Activated CD4-positive, CD25-positive, alpha-beta regulatory T cell (primary cell): ENCODE results near the gene PPAN.

Source experiments
- DNase-seq, 4 experiments: peaks; one replicate each; lab custom pipeline; 2025; lab: John Stamatoyannopoulos, UW

PPAN gene

DNA sequence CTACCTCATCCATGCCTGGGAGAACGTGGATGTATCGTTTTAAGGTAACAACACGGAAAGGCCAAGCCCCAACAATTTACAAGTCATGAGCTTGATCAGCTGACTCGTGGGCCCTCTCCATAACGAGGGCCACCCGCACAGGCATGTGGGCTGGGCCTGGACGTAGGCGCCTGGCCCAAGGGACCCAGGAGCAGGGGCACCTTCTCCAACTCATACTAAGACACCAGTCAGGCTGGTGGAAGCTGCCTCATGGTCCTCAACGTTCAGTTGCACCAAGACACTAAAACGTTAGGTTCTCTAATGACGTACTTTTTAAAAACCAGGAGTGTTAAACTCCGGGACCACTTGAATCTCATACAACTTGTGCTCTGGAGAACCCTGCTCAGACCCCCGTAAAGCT lies 35.3 kb downstream of the PPAN start:
- no peak for DNase-seq

DNA sequence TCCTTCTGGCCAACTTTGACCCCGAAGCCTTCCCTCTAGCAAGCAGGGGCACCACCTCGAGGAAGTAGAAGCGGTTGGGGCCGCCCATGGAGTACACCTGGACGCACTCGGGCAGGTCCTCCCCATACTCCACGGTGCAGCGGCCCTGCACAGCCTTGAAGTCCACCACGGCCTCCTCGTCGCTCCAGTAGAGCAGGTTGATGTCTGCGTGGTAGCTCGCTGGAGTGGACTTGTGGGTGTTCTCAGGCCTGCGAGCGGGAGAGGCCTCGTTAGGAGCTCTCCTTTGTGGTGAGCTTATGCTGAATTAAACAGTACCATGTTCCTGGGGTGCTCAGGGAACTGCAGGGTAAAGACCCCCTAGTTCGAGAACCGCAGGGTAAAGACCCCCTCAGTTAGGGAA lies 35.8 kb downstream of the PPAN start:
- no peak for DNase-seq

DNA sequence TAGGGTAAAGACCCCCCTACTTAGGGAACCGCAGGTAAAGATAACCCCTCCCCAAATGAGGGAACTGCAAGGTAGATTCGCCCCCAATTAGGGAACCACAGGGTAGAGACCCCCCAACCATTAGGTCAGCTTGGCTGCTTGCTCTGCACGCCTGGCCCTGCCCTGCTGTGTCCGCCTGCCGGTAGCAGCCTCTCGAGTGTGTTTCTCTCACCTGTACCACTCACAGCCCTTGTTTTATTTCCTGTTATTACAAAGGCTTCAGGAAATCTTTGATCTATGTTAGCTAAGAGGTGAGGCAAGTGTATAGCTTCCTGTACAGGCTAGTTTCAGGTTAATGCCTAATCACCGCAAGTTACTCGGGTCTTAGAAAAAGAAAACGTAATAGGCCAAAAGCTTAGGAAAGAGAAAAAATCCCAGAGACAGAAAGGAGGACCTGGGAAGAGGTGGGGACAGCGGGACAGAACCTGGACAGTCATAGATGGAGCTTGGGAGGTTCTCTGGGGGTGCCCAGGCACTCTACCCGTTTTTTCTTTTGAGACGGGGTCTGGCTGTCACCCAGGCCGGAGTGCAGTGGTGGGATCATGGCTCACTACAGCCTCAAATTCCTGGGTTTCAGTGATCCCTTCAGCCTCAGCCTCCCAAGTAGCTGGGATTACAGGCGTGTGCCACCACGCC lies 36.7 kb downstream of the PPAN start:
- peak in 2 of 4 experiments; percentile 39 to 45 for DNase-seq

DNA sequence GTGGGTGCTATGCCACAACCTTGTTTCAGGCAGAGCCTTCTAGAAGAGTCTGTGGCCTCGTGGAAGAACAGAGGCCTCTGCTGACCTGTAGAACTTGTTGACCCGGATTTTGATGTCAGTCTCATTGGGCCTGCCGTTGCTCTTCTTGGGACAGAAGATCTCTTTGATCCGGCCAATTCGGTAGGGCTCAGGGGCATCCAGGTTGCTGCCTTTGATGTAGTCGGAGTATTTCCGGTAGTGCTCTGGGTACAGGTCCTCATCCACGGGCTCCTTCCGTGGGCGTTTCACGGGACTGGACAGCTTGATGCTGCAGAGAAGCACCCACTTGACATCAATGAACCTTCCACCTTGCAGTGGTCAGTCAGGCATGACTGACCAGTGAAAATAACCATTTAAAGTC lies 37.5 kb downstream of the PPAN start:
- no peak for DNase-seq

DNA sequence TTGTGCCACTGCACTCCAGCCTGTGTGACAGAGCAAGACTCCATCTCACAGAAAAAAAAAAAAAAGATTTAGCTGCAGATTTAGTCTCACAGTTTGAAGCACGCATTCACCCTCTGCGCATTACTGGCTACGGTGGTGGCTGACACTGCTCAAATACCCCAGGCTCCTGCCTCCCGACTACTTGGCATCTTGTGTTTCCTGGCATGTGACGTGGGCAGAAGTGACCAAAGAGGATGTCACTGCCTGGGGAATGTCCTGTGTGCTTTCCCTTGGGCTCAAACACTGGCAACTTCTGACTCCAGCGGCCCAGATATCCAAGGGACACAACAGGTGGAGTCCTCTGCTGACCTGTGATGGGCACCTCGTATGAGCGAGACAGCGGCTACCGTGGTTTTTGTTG lies 38.2 kb downstream of the PPAN start:
- DNase-seq, result no peak

DNA sequence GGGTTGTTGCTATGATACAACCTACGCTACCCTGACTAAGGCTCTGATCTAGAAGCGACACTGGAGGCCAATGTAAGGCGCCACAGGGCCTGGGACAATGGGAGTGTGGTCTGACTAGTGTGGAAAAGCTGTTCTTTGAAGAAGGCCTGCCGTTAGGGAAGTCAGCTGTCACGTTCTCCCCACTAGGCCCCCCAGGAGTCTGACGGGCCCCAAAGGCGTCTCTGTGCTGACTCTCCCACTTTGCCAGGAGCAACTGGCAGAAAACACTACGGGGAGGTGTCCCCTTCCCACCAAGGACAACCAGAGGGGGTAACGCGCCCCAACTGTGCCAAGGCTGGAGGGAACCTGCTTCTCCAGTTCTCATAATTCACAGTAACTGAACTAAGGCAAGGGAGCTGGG lies 38.9 kb downstream of the PPAN start:
- DNase-seq, result no peak

DNA sequence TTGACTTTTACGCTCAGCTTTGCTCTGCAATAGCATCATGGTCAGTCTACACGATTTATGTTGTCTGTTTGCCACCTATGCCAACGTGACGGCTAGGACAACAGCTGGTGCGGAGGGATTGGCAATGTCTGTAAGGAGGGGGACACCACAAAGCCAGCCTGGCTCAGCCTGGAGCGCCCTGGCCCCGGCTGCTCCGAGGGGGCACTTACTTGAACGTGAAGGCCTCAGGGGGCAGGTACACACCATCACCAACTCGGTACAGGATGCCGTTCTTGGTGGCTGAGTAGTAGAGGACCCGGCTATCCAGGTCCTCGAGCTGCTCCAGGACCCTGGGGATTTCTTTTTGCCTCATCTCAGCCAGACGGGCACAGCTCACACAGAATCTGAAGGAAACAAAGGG lies 40.0 kb downstream of the PPAN start:
- DNase-seq, result no peak

DNA sequence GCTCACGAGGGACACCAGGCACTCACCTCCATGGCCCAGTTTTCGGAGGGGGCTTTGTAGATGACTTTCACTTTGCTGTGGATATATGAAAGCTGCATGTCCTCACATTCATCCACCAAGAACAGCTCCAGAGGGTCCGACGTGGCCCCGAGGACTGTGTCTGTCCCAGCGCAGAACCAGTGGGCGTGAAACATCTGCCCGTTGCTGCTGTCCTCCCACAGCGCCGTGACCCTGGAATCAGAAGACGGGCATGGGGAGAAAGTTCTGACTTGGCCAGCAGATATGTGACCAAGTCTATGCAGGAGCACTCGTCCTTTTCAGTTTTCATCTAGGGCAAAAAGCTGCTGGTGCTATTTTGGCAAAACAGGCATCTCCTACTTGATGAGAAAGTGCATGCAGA lies 43.3 kb downstream of the PPAN start:
- no peak for DNase-seq

DNA sequence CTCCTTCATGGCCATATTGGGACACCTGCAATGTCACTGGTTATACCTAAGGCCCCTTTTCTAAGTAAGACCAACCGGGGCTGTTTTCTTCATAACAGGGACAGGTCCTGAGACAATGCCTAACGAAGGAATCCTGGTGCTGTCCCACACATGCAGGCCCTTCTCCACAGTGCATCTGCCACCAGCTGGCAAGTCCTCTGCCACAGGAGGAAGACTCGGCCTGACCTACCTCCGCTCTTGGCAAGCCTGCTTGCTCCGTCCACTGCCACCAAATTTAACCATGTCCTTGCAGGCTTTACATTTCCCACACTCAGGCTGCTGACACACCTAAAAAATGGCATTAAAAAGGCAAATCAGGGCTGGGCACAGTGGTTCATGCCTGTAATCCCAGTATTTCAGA lies 45.4 kb downstream of the PPAN start:
- no peak for DNase-seq

DNA sequence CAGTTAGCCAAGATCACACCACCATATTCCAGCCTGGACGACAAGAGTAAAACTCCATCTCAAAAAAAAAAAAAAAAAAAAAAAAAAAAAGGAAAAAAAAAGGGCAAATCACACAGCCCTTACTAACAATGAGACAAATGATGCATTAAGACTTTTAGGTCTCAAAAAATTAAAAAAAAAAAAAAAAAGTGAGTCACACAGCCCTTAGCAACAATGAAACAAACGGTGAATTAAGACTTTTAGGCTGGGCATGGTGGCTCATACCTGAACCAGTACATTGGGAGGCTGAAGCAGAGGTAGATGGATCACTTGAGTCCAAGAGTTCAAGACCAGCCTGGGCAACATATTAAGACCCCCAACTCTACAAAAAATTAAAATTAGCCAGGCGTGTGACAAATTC lies 45.9 kb downstream of the PPAN start:
- DNase-seq, result no peak

DNA sequence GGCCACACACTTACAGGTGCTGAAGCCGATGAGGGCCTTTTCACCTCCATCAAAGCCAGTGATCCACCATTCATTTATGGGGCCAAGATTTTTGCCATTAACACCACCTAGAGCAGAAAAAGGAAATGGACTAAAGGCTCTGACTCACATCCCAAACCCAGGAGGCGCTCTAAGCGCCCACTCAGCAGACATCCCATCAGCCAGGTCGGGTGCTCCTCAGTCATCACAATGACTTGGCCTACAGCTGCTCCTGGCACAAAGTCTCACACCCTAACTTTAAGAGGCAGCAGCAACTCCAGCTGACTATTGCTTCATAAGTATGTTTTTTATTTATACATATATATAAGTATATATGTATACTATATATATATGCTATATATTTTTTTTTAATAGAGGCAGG lies 49.7 kb downstream of the PPAN start:
- no peak for DNase-seq

DNA sequence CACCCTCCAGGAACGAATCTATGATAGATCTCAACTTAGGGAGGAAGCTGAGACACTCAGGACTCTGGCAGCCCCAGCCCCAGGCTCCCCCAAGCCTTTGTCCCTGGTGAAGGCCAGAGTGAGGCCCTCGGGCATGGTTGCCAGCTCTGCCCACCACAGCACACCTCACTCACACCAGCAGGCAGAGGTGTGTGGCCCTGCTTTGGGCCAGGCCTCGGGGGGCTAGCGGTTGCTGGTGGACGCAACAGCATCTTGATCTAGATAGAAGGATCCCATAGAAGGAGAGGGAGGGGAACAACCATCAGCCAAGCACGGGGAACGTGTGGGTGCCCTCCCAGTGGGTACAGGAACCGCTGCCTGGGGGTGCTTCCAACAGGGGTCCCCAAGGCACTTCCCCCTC lies 51.9 kb downstream of the PPAN start:
- no peak for DNase-seq

DNA sequence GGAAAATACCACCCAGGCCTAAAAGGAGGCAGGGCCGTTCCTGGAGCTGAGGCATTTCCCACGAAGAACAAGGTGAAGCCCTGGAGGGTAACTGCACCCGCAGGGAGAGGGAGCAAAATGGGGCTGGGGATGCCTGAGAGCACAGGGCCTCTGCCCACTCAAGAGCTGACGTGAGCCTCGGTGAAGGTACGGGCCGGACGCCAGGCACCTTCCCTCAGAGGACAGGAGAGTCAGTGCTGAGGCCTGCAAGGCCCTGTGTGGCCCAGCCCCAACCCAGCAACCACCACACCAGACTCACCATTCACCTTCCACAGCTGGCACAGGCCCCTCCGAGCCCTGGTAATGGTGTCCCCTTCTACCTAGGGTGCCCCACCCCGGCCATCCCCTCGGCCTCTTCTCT lies 52.3 kb downstream of the PPAN start:
- no peak for DNase-seq

DNA sequence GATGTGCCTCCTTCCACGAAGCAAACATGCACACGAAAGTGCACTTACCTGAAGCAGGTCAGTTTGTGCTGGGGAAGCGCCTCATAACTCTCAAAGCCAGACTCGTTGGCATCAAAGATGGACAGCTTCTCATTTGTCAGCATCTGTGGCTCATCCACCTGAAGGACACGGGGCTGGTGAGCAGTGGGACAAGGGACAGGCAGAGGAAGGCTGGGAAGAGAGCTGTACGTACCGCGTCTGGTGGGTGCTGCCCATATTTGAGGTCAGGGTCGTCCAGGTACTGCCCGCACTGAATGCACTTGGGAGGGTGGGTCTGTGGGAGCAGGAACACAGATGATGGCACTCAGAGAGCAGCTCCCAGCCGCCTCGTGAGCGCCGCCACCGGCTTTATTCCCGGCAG lies 53.4 kb downstream of the PPAN start:
- no peak for DNase-seq
